HG03575 (cell line): ENCODE results near the gene ZBTB16.

Experiments used
- ATAC-seq: cut with Tn5 transposase; IDR thresholded peaks from one replicate; pipeline ENCODE4 v1.9.1; 2021; ENCODE audit not compliant: unreplicated experiment, insufficient number of reproducible peaks, low FRiP score; ENCODE audit errors: extremely low read depth

The ZBTB16 gene

DNA sequence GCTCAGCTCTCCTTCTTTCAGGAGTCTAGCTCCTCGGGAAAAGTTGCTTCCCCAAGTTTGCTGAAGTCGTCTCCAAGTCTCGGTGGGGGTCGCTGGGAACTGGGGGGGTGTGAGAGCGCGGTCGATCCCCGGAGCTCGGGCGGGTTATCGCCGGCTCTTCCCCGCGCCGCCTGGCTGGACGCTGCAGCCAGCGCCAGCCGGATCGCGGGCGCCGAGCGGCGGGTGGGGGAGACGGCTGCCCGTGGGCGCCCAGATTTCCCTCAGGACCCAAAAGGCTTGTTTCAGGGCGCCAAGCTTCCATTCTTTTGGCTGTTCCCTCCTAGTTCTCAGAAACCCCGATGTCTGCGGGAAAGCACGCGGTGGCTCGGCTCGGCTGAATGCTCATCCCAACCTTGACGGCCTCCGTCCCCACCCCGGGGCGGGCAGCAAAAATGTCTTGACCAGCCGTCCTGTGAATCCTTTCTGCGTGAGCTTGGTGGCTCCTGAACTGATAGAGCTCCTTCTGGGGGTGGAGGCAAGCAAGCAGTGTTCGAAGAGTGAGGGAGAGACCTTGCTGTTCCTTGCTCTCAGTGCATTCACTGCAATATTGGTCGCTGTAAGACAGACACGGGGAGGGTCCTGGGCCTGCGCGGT lies 1.7 kb downstream of the ZBTB16 start:
- ATAC-seq: no peak

DNA sequence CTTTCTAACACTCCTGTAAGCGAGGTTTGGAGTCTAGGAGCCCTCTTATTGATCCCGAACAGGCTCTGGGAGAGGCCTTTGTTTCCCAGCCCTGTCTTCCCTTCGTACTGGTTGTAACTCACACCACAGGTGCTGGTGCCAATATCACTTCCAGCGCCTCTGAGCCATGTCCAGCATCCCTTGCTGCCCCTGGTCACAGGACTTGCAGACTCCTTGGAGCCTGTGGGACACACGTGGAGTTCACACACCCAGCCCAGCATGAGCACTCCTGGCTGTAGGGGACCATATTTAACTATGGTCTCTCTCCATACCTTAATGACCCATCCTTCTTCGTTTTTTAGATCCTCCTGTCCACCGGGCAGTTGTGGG lies 2.2 kb downstream of the ZBTB16 start:
- no peak for ATAC-seq

DNA sequence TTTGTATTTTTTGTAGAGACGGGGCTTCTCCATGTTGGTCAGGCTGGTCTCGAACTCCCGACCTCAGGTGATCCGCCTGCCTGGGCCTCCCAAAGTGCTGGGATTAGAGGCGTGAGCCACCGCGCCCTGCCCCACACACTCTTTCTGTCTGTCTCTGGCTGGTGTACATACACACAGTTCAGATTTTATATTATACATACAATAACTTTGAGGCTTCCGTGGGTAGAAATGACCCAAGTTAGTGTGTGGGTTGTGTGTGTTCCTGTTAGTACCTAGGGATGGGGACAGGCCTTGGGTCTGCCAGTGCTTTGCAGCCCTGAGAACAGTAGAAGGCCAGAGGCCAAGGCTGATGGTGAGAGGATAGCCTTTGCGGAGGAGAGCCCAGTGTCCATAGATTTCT lies 2.8 kb downstream of the ZBTB16 start:
- ATAC-seq: no peak

DNA sequence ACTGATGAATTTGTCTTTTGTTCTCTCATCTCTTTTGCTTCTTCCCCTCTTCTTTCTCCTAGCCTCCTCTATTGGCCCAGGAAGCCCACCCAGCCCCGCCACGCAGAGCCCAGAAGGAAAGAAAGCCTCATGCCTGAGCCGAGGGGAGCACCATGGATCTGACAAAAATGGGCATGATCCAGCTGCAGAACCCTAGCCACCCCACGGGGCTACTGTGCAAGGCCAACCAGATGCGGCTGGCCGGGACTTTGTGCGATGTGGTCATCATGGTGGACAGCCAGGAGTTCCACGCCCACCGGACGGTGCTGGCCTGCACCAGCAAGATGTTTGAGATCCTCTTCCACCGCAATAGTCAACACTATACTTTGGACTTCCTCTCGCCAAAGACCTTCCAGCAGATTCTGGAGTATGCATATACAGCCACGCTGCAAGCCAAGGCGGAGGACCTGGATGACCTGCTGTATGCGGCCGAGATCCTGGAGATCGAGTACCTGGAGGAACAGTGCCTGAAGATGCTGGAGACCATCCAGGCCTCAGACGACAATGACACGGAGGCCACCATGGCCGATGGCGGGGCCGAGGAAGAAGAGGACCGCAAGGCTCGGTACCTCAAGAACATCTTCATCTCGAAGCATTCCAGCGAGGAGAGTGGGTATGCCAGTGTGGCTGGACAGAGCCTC lies 3.8 kb downstream of the ZBTB16 start:
- ATAC-seq: no peak

DNA sequence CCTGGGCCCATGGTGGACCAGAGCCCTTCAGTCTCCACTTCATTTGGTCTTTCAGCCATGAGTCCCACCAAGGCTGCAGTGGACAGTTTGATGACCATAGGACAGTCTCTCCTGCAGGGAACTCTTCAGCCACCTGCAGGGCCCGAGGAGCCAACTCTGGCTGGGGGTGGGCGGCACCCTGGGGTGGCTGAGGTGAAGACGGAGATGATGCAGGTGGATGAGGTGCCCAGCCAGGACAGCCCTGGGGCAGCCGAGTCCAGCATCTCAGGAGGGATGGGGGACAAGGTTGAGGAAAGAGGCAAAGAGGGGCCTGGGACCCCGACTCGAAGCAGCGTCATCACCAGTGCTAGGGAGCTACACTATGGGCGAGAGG lies 4.3 kb downstream of the ZBTB16 start:
- ATAC-seq: no peak

DNA sequence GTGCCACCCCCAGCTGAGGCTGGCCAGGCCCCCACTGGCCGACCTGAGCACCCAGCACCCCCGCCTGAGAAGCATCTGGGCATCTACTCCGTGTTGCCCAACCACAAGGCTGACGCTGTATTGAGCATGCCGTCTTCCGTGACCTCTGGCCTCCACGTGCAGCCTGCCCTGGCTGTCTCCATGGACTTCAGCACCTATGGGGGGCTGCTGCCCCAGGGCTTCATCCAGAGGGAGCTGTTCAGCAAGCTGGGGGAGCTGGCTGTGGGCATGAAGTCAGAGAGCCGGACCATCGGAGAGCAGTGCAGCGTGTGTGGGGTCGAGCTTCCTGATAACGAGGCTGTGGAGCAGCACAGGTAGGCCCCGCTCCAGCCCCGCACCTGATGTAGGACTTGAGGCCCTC lies 4.7 kb downstream of the ZBTB16 start:
- ATAC-seq: no peak

DNA sequence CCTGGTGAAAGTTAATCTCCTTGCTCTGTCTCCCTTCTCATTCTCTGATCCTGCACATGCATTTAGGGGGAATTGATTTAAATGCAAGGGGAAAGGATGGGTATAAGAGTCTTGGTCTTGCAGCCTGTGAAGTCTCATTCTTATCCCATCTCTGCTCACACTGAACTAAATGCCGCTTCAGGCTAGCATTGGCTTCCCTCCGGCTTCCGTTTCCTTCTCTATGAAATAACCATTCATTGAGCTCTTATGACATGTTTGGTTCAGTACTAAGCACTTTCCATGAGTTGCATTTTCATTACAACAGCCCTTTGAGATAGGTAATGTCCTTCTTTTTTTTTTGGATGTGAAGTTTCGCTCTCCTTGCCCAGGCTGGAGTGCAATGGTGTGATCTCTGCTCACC lies 5.6 kb downstream of the ZBTB16 start:
- ATAC-seq: no peak

DNA sequence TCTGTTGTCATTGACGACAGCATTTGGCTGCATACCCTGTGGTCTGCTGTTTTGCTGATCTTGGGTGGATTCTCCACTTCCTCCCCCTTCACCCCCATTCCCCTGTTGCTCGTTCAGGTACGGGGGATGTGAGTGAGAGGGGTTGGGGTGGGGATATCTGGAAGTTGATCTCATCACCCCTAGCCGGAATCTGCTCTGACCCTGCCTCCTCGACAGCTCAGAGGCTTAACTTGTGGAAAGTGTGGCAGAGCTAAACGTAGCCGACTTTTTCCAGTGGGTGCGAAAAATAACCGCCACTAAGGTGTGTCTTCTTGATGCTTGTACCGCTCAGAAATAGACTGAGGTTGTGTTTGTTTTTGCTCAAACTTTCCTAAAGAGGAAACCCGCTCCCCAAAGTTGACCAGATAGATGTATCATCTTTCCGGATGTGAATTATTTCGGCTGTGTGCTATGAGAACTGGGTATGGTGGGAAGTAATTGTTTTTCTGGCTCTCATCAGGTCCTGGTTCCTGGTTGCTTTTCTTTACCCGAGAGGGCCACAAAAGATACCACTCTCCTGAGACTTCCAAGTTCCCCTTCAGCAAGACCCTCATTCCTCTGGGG lies 6.6 kb downstream of the ZBTB16 start:
- no peak for ATAC-seq

DNA sequence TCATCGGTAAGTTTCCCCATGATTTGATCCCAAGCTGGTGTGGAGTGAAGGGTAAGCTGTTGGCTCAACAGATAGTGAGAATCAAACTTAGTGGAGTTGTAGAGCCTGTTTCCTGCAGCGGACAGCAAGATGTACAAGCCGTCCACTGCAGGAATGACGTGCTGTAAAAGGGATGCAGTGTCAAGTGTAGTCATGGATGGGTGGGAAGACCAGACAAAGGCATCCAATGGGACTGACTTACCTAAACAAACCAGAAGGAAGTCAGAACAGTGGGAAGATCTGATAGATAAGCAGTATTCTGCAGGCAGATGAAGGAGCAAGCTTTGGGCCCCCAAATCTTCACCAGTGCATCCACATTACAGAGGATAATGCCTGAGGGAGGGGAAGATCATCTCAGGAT lies 8.8 kb downstream of the ZBTB16 start:
- no peak for ATAC-seq

DNA sequence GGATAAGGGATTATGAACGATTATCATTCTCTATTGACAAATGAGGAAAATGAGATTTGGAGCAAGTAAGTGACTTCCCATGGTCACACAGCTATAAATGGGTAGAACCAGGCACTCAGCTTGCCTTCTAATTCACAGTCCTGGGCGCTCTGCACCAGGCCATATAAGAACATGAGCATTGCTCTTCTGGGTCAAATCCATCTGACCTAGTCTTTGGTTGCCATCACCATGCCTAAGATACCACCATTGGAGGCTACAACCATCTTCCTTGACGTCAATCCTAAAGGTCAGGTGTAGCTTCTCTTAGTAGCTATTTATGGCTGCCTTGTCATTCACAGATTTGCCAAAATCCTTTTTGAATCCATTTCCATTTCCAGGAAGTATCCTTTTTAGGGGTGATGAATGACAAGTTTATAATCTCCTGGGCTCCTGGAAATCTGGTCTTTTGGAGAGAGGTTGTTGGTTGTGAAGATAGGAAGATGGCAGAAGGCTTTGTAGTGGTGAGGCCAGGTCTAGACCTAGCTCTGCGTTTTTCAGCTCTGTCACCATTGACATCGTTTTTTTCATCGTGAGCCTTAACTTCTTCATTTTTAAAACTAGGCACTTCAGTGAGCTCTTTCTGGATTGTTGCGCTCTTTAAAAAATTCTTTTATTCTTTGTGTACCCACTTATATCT lies 11.1 kb downstream of the ZBTB16 start:
- no peak for ATAC-seq

DNA sequence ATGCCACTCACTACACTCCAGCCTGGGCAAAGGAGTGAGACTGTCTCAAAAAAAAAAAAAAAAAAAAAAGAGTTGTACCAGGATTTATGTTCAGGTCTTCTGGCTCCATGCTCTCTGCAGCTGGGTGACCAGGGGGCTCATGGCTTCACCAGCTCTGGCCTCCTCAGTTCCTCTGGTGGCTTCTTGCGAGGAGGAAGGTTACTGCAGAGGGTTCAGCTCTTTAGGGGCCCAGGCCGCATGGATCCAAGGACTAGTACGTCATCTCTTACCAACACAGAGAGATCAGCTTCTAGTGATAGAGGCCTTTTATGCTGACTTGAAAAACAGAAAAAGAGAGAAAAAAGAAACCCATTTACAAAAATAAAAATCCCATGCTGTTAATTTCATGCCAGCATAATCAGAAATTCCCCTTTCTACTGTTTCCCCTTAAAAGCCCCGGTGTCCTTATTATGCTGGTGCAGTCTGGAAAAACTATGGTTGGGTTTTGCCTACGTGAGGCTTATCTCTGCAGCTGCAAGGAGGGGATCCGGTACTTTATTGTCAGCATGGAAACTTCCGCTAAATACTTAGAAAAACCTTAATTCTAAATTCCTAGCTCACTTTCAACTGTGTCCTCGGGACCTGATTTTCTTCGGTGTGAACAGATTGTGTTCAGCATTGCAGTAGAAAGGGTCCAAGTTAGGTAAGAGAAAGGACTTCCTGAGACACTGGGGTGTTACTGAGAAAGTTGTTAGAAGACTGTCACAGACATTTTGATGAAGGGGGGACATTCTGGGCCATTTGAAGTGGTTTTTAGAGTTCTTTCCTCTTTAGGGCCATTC lies 13.7 kb downstream of the ZBTB16 start:
- no peak for ATAC-seq

DNA sequence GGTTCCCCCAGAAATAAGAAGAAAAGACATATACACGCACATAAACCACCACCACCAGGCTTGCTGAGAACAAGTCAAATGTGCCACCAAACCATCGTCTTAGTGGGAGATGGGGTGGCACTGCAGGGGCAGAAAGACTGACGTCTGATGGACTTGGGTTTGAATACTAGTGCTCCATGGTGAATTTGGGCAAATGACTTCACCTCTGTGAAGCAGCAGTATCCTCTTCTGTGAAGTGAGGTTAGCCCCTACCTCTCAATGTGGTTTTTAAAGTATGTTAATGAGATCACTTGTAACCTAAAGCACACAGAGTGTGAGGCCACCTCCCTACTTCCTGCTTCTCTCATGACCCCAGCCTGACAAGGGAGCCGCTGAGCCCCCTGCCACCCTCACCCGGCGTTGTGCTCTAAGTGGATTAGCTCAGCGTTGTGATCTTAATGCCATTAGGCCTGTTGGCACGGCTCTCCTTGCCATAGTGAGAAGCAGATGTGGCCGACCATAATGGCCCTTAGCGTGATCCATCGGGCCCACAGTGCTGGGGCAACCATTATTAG lies 14.4 kb downstream of the ZBTB16 start:
- ATAC-seq: no peak

DNA sequence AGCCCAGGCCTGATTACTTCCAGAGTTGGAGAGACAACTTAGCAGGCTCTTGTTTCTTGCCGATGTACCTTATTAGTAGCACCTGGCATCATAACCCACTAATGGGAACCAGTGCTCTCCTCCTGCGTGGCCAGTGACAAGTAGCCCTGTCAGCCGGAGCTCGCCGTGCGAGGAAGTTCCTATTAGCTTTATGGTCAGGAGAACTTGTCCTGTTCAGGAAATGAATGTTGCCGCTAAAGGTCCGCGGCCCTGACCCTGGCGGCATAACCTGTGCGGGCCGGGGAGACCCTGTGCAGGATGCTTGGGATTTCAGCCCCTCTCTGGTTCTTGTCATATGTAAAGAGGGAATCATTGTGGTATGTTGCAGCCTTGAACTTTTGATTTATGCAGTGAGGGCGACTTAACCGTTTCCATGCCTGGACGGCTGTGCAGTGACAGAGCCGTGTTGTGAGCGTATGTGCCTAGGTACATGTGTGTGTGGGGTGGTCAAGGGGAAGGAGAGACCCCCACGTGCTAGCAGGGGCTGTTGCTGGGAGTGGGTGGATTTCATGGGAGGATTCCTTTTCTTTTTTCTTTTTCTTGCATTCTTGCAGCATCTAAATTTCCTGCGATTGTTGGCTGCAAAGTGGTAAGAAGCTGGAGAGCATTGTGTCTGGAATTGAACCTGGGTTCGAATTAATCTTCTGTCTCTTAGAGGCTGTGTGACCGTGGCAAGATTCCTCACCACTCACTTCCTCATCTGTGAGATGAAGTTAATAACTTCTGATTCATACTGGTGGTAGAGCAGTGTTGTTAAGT lies 15.2 kb downstream of the ZBTB16 start:
- ATAC-seq: no peak

DNA sequence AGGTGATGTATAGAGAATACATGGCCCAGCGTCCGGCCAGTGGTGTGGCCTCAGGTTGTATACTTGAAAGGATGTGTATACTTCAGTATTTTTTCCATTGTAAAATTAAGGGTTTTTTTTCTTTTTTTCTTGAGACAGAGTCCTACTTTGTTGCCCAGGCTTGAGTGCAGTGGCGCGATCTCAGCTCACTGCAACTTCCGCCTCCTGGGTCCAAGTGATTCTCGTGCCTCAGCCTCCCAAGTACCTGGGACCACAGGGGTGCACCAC lies 15.8 kb downstream of the ZBTB16 start:
- ATAC-seq: no peak

DNA sequence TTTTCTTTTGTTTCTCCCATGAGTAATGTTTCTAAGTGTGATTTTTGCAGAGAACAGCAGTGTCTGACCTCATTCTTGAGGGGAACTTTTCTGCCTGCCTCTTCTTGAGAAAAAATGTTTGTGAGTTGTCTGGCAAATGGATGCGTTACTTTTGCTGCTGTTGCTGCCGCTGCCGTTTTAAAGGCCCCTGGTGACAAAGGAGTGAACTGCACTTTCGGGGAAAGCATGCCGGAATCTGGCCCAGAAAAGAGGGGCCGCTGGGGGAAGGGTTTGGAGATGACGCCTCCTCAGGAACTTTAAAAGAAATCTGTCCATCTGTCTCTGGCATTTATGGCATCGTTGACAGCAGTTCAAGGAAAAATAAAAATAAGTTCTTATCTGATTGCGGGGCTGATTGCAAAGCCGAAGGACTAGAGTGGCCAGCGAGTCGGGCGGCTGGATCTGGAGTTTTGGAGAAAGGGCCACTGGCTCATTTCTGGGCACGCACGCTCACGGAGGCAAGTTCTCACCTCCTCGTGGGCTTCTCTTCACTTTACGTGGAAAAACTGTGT lies 16.5 kb downstream of the ZBTB16 start:
- ATAC-seq: no peak

DNA sequence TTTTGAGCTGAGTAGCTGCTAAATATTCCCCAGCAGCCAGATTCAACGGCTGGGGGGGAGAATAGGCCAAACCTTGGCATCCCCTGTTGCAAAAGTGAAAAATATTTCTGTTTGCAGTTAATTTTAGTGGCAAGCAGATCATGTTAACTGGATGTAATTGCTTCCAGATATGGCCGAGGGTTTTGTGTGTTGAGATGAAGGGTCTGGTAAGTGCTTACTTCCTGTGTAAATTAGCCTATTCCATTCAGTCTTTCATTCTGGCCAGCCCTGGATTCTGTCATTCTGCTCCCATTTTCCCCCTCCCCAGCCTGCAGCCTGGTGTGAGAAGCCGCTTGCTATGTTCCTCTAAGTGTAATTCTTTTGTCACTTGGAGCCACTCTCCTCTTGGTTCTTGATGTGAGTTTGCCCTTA lies 17.4 kb downstream of the ZBTB16 start:
- ATAC-seq: no peak

DNA sequence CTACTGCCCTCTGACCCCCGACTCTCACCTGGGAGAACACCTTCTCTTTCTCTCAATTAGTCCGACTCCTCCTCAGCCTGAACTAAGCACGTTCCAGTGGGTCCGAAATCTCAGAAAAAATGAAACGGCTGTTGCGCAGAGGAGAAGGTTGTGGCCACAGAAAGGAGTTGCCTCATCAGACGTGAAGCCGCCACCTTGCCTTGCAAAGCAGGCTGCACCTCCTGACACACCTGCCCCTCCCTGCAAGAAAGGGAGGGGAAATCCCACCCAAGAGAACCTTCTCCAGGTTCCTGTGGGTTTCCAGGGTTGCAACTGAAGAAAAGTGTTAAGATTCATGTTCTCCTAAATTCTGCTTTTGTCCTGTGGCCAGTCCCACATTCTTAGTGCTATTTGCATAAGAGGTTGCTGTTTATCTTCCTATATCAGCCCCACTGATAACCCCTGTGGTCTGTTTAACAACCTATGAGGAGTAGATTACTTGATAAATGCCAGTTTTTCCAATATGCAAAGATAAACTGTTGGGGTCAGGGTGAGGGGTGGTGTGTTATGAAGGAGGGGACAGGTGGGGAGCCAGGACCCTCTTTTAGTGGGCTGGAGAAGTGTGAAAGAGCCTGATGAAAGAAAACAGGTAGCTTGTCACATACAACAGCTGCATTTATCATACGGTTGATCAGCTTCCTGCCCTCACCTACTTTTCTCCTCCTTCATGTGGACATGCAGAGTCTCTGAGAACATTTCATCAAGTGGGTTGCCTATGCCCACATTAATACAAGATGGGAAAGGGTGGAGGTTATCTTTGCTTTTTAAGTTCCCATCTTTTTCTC lies 18.2 kb downstream of the ZBTB16 start:
- no peak for ATAC-seq

DNA sequence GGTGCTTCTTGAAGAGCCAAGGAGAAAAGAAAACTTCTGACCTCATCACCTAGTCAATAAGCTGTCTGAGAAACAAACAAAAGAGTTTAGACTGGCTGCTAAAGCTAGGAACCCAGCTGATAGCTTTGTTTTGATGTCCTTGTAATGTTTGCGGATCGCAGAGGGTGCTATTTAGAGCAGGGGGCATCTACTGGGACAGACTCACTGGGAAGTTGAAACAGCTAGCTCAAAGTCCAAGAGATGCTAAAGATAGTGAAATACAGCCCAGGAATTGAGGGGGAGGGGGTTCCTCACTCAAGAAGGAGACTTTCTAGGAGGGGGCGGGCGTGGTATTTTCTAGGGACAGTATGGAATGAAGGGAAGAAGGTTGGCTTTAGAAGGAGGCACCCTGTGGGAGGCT lies 18.9 kb downstream of the ZBTB16 start:
- no peak for ATAC-seq
